ENCODE data around the gene BRAP.
"Not testable (repeated sequence)": the region's sequence is repeated elsewhere in the genome, so short reads cannot be mapped to it uniquely, and the experiment has no call there.

BRAP gene

GRCh38 chr12:111685811-111686573 is at the start of gene BRAP, which contains the start of gene ACAD10:
Gene BRAP, minus strand, starts transcription at chr12:111685956. Its CDS starts 164 bp downstream, at chr12:111685792.
Gene ACAD10, plus strand, starts transcription at chr12:111686053. Its CDS starts 6,657 bp downstream, at chr12:111692710.
- DNase-seq, result peak; percentile 82

- DNase-seq, result no peak
Measured at GRCh38 chr12:111733340-111733915, 47.7 kb upstream of the BRAP start.

- no peak for DNase-seq
Measured at GRCh38 chr12:111732786-111733185, 47.0 kb upstream of the BRAP start.

- DNase-seq, result no peak
Measured at GRCh38 chr12:111730420-111730819, 44.7 kb upstream of the BRAP start.

- DNase-seq, result no peak
Measured at GRCh38 chr12:111728795-111729194, 43.0 kb upstream of the BRAP start.

DNA sequence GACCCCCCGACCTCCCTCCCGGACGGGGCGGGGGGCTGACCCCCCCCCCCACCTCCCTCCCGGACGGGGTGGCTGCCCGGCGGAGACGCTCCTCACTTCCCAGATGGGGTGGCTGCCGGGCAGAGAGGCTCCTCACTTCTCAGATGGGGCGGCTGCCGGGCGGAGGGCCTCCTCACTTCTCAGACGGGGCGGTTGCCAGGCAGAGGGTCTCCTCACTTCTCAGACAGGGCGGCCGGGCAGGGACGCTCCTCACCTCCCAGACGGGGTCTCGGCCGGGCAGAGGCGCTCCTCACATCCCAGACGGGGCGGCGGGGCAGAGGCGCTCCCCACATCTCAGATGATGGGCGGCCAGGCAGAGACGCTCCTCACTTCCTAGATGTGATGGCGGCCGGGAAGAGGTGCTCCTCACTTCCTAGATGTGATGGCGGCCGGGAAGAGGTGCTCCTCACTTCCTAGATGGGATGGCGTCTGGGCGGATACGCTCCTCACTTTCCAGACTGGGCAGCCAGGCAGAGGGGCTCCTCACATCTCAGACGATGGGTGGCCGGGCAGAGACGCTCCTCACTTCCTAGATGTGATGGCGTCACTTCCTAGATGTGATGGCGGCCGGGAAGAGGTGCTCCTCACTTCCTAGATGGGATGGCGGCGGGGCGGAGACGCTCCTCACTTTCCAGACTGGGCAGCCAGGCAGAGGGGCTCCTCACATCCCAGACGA is 38.0 kb upstream of the BRAP start:
- DNase-seq, result not testable (repeated sequence)

DNA sequence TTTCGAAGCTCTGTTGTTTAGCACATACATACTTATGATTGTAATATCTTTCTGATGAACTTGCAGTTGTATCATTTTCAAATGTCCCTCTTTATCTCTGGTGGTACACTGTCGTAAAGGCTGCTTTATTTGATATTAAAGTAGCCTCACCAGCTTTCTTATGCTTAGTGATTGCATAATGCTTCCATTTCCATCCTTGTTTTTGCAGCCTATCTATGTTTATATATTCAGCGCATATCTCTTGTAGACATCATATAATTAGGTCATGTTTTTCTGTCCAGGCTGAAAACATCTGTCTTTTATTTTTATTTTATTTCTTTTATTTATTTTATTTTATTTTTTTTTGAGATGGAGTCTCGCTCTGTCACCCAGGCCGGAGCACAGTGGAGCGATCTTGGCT is 34.7 kb upstream of the BRAP start:
- DNase-seq, result no peak

DNA sequence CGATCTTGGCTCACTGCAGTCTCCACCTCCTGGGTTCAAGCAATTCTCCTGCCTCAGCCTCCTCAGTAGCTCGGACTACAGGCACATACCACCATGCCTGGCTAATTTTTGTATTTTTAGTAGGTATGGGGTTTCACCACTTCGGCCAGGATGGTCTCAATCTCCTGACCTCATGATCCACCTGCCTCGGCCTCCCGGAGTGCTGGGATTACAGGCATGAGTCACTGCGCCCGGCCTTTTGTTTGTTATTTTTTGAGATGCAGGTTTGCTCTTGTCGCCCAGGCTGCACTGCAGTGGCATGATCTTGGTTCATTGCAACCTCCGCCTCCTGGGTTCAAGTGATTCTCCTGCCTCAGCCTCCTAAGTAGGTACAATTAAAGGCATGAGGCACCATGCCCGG is 33.6 kb upstream of the BRAP start:
- DNase-seq, result not testable (repeated sequence)

GRCh38 chr12:111715279-111715678 is 29.5 kb upstream of the BRAP start:
- DNase-seq, result peak; percentile 20

DNA sequence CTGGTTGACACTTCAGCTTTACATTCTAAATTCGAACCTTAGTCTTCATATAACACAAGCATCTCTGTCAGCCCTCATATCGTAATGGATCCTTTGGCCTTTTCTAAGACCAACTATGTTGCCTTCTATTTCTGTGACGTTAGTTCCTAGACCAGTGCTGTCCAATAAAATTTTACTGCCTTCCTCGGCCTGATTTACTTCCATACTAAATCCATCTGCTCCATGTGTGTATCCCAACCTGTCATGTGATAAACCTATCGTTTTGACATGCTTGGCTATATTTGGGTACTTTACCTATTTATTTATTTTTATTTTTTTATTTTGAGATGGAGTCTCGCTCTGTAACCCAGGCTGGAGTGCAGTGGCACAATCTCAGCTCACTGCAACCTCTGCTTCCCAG is 20.4 kb upstream of the BRAP start:
- no peak for DNase-seq

DNA sequence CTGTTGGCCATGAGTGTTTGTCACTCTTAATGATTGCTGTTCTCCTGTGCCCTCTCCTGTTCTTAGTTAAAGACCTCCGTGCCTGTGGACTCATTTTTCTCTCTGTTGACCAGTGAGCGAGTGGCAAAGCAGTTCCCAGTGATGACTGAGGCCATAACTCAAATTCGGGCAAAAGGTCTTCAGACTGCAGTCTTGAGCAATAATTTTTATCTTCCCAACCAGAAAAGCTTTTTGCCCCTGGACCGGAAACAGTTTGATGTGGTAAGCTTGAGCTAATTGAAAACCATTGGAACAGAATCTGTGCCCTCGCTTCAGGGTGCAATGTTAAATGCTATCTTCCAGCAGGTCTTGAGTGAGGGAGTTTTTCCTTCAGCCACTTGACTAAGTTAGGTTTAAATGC is 19.9 kb upstream of the BRAP start:
- DNase-seq, result no peak

DNA sequence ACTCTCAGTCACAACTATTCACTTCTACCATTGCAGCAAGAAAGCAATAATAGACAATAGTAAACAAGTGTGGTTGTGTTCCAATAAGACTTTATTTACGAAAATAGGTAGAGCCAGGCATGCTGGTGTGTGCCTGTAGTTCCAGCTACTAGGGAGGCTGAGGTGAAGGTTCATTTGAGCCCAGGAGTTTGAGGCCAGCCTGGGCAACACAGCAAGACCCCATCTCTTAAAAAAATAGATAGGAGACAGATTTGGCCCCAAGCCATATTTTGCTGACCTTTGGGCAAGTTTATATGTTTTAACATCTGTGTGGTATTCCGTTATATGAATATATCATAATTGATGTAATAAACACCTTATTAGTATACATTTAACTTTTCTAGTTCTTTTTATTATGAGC is 14.2 kb upstream of the BRAP start:
- no peak for DNase-seq

DNA sequence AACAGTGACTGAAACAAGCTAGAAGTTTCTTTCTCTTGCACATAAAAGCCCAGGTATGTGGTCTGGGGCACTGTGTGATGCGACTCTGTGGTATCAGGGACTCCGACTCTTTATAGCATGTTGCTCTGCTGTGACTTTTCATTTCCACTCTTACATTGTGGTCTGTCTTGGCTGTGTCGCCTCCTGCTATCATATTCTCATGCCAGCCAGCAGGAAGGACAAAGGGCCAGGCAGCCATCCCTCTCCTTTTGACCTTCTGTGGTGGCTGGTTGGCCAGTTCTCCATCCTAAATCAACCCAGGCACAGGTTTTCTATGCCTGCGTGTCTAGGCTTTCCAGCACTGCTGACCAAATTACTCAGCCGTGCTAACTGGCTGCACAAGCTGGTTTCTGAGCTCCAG is 8.1 kb upstream of the BRAP start:
- no peak for DNase-seq

GRCh38 chr12:111692575-111693210 is 6.9 kb upstream of the BRAP start:
- DNase-seq, result no peak

DNA sequence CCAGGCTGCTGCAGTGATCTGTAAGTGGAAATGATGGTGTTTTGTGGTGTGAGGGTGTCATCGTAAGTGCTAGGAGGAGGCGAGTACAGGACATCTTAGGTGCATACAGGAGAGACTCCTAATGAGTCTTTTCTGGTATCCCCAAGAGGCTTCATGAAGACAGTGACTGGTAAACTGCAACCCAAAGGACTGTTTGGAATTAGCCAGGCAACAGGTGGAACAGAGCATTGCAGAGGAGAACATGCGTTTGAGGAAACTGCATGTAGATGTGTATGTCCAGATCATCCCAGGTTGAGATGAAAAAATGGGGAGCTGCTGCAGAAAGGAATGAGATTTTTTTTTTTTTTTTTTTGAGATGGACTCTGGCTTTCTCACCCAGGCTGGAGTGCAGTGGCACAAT is 5.5 kb upstream of the BRAP start:
- no peak for DNase-seq

DNA sequence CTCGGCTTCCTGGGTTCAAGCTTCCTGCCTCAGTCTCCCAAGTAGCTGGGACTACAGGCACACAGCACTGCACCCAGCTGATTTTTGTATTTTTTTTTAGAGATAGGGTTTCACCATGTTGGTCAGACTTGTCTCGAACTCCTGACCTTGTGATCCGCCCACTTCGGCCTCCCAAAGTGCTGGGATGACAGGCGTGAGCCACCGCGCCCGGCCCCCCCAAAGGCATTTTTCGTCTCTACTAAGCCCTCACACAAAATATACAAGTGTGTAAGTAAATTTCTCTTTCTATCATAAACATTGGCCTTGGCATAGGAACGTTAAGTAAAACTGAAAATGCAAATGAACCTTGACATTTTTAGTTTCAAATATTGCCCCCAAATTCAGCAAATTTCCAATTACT is 2.2 kb upstream of the BRAP start:
- DNase-seq, result no peak

- no peak for DNase-seq
Measured at GRCh38 chr12:111687255-111687654, 1.5 kb upstream of the BRAP start.

DNA sequence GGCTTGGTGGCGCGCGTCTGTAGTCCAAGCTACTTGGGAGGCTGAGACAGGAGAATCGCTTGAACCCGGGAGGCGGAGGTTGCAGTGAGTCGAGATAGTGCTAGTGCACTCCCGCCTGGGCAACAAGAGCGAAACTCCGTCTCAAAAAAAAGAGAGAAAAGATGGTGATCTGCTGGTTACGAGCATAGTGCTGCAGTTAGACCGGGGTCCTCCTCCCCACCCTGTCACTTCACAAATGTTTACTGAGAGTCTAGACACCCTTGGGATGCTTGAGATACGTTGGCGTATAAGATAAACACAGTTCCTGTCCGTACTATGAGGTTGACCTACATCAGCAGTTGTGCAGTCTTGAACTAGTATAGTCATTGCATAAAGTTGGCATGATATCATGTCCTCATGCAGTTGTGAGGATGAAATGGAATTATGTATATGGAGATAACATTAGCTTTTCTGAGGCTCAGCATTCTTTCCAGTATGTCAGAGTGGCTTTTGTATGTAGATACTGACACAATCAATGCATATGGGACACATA is 884 bp upstream of the BRAP start:
- DNase-seq, result no peak

- DNase-seq, result no peak
Measured at GRCh38 chr12:111685322-111685810, 390 bp downstream of the BRAP start.

DNA sequence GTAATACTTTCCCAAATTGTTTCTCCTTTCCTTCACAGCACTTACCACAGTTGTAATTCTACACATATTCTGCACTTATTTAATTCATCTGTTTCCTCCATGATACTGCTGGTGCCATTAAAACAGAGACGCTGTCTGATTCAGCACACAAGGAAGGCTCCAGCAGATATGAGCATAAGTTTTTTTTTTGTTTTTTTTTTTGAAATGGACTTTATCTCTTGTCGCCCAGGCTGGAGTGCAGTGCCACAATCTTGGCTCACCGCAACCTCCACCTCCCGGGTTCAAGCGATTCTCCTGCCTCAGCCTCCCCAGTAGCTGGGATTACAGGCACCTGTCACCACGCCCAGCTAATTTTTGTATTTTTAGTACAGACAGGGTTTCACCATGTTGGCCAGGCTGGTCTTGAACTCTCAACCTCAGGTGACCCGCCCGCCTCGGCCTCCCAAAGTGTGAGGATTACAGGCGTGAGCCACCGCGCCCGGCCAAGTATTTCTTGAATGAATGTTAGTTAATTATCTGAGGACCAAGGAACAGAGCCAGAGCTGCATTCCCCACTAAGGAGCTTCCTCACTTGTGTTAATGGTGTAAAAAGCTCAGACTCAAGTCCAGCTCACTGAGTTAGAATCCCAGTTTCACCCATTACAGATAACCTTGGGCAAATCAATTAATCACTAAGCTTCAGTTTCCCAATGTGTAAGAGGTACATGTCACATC is 1.1 kb downstream of the BRAP start:
- not testable (repeated sequence) for DNase-seq

DNA sequence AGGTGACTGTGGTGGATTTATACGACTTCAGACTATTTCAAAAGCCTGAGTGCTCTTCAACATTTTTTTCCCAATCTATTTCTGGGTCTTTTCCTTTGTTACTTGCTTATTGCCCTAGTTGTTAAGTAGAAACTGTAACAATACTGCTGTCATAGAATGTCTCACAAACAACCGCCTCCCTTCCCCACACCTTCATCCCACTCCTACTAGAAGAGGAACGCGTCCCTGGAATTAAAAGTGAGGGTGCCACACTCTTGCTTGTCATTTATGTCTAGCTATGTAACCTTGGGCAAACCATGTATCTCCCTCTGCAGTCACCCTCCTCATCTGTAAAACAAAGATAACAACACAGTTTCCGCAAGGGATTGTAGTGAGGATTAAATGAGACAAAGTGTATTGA is 8.6 kb downstream of the BRAP start:
- DNase-seq, result no peak

GRCh38 chr12:111673503-111673902 is 12.3 kb downstream of the BRAP start:
- no peak for DNase-seq

Data from NCI-H748 treated with DMSO at 0.1 percent for 48 hours (cell line).